Mesodermal cell (in vitro differentiated cells): Measurements from ENCODE around the gene RANGRF.

ENCODE experiments used
- H3K27ac ChIP-seq: 2 replicates; pipeline ENCODE4 v1.7.0; 2013; ENCODE audit warnings: mild to moderate bottlenecking, low read depth, low read length, moderate library complexity; ENCODE audit not compliant: severe bottlenecking
- H3K36me3 ChIP-seq: 2 replicates; pipeline ENCODE4 v1.7.1; 2013; ENCODE audit warnings: mild to moderate bottlenecking, low read length, moderate library complexity; ENCODE audit not compliant: control insufficient read depth, insufficient read depth
- H3K4me1 ChIP-seq: one replicate; pipeline ENCODE4 v1.7.1; 2013; ENCODE audit warnings: mild to moderate bottlenecking, low read length; ENCODE audit not compliant: insufficient read depth, control insufficient read depth, poor library complexity, severe bottlenecking
- H3K4me3 ChIP-seq: 2 replicates; pipeline ENCODE4 v1.7.0; 2013; ENCODE audit warnings: low read length, control low read depth, mild to moderate bottlenecking; ENCODE audit not compliant: insufficient read depth, poor library complexity, severe bottlenecking; ENCODE audit errors: extremely low read depth
- H3K9me3 ChIP-seq: 2 replicates; pipeline ENCODE4 v1.7.1; 2013; ENCODE audit warnings: mild to moderate bottlenecking, low read length, moderate library complexity; ENCODE audit not compliant: control insufficient read depth
- whole genome bisulfite sequencing, 2 experiments: methylation state at CpG; one replicate each; pipeline ENCODE4 v1.1.5; 2013; ENCODE audit warnings: missing lambda C conversion rate in 2 of 2; ENCODE audit not compliant: insufficient coverage in 2 of 2; 5-methylcytosine and 5-hydroxymethylcytosine counted together

Gene RANGRF

DNA sequence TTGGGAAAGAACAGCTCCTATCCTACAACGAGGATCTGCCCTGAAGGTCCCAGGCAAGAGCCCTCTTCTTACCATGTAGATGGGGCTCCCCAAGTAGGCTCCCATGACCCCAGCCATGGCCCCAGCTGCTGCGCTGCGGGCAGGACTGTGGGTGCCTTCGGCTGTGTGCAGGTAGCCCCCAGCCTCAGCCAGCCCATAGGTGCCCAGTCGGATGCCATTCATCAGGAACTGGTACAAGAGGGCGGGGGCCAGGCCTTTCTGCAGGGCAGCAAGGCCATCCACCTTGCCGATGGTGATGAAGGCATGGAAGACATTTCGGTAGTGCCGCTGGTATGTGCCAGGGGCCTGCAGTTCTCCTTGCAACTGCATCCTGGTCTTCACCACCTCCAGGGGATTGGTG lies 5.9 kb downstream of the RANGRF start:
- H3K4me3 ChIP-seq, result no peak overlapping the region
- WGBS, 2 experiments, result 96 to 97% methylated on average over 9 of the region's 9 CpGs

DNA sequence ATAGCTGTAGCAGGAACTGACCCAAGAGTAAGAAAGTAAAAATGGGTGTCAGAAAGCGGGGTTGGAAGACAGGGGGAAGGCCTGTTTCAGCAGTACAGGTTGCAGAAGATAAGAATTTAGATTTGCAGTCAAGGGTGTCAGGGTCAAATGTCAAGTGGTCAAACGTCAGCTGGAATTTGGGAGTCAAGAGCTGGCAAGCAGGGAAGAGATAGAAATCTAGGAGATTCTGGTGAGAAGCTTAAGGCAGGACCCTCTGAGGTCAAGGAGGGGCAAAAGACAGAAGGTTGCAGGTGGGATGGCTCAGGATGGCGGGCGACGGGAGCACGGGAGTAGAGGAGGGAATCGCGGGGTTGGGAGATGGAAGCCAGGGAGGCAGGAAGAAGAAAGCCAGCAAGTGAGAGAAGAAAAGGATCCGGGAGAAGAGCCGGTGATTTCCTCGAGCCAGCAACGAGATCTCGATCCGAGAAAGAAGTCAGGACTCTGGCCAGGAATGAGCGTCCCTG lies 6.4 kb downstream of the RANGRF start:
- Histone ChIP-seq H3K4me3 (peak overlapping the region; percentile 56), H3K4me1 (peaks cover 3% of the 10 kb centered on the region), H3K27ac (peak overlapping the region; percentile 83), H3K9me3 (no peaks in the 10 kb centered on the region), H3K36me3 (peaks cover 3% of the 10 kb centered on the region)
- WGBS, 2 experiments, result 25 to 26% methylated on average over 15 of the region's 15 CpGs

More for the DNA sequence above, 5.9 kb downstream of the RANGRF start:
- H3K9me3 ChIP-seq, result no peaks in the 10 kb centered on the region
- no peak overlapping the region for H3K27ac ChIP-seq
- H3K36me3 ChIP-seq, result peaks cover 5% of the 10 kb centered on the region
- peaks cover 3% of the 10 kb centered on the region for H3K4me1 ChIP-seq

DNA sequence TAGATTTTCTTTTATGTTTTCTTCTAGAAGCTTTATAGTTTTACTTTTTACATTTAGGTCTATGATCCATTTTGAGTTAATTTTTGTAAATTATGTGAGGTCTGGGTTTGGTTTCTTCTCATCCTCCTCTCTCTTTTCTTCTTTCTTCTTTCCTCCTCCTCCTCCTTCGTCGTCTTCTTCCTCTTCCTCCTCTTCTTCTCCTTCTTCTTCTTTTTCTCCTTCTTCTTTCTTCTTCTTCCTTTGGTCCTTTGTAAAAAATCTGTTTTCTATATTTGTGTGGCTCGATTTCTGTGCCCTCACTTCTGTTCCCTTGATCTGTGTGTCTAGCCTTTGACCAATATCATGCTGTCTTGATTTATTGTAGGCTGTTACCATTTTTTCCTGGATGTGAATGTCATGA lies 11.8 kb downstream of the RANGRF start:
- Histone ChIP-seq H3K9me3 (no peaks in the 10 kb centered on the region), H3K36me3 (no peaks in the 10 kb centered on the region), H3K27ac (no peak overlapping the region), H3K4me3 (no peak overlapping the region), H3K4me1 (no peaks in the 10 kb centered on the region)
- 50% methylated on average over 1 of the region's 3 CpGs; no CpG with 5 or more reads in 1 of the 2 experiments for WGBS, 2 experiments

- Histone ChIP-seq H3K27ac (no peak overlapping the region), H3K9me3 (no peaks in the 10 kb centered on the region), H3K4me3 (no peak overlapping the region), H3K4me1 (no peaks in the 10 kb centered on the region), H3K36me3 (no peaks in the 10 kb centered on the region)
- WGBS, 2 experiments, result 0 to 6% methylated on average over 2 to 3 of the region's 8 CpGs
These were observed 12.3 kb downstream of the RANGRF start for GRCh38 chr17:8300627-8301242.

DNA sequence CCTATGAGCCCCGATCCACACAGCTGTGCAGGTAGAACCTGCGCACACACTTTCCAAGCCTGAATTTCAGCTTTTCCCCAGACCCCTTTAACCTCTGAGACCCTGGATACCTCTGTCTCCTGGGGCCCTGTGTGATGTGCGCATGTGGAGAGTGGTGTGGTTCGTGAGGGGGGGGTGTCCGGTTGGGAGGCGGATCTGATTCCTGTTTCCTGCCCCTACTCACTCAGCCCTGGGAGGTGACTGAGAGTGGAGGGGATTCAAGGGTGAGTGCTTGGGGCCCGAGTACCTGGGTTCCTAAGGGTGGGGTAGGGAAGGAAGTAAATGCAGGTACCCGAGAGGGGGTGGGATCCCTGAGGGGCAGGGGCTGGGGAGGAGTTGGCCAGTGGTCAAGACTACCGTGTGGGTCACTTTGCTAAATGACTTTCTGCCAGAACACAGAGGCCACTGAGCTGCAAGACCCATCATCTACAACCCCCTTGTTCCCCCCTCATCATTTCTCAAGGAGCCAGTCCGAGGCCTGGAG lies 22.2 kb downstream of the RANGRF start:
- no peak overlapping the region for H3K27ac ChIP-seq
- WGBS, 2 experiments, result 68 to 79% methylated on average over 2 to 4 of the region's 10 CpGs
- H3K36me3 ChIP-seq, result no peaks in the 10 kb centered on the region
- H3K4me1 ChIP-seq, result peaks cover 4% of the 10 kb centered on the region
- no peaks in the 10 kb centered on the region for H3K9me3 ChIP-seq
- H3K4me3 ChIP-seq, result no peak overlapping the region

DNA sequence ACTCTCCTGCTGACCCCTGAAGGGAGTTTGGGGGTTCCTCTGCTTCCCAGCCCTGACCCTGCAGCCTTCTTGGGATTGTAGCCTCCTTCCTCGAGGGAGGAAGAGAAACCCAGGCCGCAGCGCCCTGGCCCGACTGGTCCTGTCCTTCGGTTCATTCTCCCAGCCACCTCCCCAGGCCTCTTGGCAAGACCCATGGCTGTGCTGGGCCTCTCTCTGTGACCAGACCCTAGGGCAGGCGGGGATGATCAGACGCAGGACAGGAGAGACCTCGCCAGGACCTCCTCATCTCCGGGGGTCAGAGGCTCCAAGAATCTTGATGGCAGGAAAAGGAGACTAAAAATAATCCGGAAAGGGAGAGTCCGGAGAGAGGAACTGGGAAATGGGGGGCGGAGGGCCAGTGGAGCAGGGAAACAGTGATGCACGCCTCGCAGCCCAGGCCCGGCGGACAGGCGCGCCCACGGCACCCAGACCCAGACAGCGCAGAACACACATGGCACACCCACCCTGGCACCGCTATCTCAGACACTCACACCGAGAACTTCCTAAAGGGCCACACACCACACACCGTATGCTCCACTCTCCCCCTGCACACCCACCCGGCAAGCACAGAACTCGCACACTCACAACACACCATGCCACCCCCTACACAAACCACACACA lies 22.8 kb downstream of the RANGRF start:
- H3K4me1 ChIP-seq, result peaks cover 4% of the 10 kb centered on the region
- no peak overlapping the region for H3K4me3 ChIP-seq
- no peaks in the 10 kb centered on the region for H3K36me3 ChIP-seq
- WGBS, 2 experiments, result 94% methylated on average over 20 to 23 of the region's 25 CpGs
- H3K27ac ChIP-seq, result no peak overlapping the region
- no peaks in the 10 kb centered on the region for H3K9me3 ChIP-seq

DNA sequence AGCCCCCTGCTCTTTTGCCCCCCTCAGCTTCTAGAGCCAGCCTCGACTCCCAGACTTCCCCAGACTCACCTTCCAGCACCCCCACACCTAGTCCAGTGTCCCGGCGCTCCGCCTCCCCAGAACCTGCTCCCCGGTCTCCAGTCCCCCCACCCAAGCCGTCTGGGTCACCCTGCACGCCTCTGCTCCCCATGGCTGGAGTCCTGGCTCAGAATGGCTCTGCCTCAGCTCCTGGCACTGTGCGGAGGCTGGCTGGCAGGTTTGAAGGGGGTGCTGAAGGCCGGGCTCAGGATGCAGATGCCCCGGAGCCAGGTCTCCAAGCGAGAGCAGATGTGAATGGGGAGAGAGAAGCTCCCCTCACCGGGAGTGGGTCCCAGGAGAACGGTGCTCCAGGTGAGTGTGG lies 23.8 kb downstream of the RANGRF start:
- H3K4me3 ChIP-seq, result no peak overlapping the region
- no peaks in the 10 kb centered on the region for H3K36me3 ChIP-seq
- H3K27ac ChIP-seq, result no peak overlapping the region
- H3K9me3 ChIP-seq, result no peaks in the 10 kb centered on the region
- H3K4me1 ChIP-seq, result peaks cover 4% of the 10 kb centered on the region
- 85 to 91% methylated on average over 4 to 13 of the region's 13 CpGs for whole genome bisulfite sequencing, 2 experiments

DNA sequence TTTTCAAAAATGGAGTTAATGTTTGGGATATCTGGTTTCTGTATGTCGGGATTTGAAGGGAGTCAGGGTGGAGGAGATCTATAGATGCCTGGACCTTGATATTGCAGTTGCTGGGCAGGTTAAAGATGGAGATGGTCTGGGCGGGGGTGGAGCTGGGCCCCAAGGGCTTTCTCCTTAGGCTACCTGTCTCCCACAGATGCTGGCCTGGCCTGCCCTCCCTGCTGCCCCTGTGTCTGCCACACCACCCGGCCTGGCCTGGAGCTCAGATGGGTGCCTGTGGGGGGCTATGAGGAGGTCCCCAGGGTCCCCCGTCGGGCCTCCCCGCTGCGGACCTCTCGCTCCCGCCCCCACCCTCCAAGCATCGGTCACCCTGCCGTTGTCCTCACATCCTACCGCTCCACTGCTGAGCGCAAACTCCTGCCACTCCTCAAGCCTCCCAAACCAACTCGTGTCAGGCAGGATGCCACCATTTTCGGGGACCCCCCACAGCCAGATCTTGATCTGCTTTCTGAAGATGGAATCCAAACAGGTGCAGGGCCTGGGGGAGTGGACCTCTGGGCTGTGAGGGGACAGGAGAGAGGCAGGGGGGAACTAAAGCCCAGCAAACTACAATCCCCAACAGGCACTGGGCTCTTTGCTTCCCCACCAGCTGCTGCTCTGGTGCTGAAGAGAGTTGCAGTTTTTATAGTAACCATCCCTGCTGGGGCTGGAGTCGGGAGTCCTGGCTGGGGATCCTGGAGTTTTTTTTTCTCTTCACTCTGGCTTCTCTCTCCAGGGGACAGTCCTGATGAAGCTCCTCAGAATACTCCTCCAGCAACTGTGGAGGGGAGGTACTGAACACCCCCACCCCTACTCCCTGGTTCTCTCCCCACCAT lies 24.5 kb downstream of the RANGRF start:
- Histone ChIP-seq H3K4me1 (peaks cover 4% of the 10 kb centered on the region), H3K4me3 (no peak overlapping the region), H3K9me3 (no peaks in the 10 kb centered on the region), H3K36me3 (no peaks in the 10 kb centered on the region), H3K27ac (no peak overlapping the region)
- 80 to 84% methylated on average over 8 to 15 of the region's 16 CpGs for WGBS, 2 experiments

- H3K36me3 ChIP-seq, result no peaks in the 10 kb centered on the region
- peaks cover 4% of the 10 kb centered on the region for H3K4me1 ChIP-seq
- no peak overlapping the region for H3K27ac ChIP-seq
- H3K4me3 ChIP-seq, result peak overlapping the region; percentile 10
- H3K9me3 ChIP-seq, result no peaks in the 10 kb centered on the region
- WGBS, 2 experiments, result 9 to 12% methylated on average over 20 to 25 of the region's 29 CpGs
These were observed 26.6 kb downstream of the RANGRF start for GRCh38 chr17:8314797-8315763.
